Effector CD8-positive, alpha-beta T cell (primary cell): ENCODE data around the gene CASP10.
"Not testable (repeated sequence)": the region's sequence is repeated elsewhere in the genome, so short reads cannot be mapped to it uniquely, and the experiment has no call there.

Source experiments
- DNase-seq: peaks from one replicate; lab custom pipeline; 2025; lab: John Stamatoyannopoulos, UW

Gene CASP10

GRCh38 chr2:201233812-201234662, 51.1 kb downstream of the CASP10 start:
- no peak for DNase-seq

DNA sequence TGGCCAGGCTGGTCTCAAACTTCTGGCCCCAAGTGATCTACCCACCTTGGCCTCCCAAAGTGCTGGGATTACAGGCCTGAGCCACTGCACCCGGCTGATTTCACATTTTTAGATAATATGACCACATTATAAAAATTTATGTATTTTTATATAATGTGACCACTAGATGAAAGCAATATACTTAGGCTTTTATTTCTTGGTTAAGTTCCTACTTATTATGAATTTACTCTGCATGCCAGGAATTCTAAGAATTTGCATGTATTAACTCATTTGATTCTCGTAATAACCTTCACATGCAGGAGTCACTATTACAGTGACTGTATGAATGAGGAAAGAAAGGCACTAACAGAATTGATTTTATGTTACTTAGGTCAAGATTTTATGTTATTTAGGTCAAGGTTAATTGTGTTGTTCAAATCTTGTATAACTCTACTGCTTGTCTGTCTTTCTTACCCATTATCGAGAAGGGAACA, 51.8 kb downstream of the CASP10 start:
- DNase-seq: no peak

DNA sequence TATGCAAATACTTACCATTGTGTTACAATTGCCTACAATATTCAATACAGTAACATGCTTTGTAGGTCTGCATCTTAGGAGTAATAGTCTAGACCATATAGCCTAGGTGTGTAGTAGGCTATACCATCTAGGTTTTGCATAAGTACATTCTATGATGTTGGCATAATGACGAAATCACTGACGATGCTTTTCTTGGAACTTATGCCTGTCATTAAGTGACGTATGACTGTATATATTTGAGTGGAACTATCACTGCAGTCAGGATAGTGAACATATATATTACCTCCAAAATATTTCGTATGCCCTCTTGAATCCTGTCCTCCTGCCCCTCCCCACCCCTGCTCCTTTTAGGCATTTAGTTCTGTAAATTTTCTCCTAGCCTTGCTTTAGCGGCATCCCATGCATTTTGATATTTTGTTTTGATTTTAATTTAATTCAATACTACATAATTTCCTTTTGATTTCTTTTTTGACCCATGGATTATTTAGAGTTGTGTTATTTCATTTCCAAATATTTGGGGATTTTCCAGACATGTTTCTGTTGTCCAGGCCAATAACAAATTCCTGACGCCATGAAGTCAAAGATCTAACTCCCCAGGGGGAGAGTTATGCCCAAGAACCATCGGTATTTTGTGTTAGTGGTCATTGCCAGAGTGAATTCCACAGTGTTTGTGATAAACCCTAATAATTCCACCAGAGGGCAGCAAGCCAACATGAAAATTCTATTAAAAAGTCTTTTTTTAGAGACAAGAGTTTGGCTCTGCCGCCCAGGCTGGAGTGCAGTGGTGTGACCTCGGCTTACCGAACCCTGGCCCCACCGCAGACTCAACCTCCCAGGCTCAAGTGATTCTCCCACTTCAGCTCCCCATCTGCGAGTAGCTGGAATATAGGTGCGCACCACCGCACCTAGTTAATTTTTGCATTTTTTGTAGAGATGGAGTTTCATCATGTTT, 53.2 kb downstream of the CASP10 start:
- DNase-seq: peak; percentile 9

GRCh38 chr2:201237486-201238123, 54.7 kb downstream of the CASP10 start:
- DNase-seq: no peak

GRCh38 chr2:201239167-201239935, 56.4 kb downstream of the CASP10 start:
- not testable (repeated sequence) for DNase-seq

DNA sequence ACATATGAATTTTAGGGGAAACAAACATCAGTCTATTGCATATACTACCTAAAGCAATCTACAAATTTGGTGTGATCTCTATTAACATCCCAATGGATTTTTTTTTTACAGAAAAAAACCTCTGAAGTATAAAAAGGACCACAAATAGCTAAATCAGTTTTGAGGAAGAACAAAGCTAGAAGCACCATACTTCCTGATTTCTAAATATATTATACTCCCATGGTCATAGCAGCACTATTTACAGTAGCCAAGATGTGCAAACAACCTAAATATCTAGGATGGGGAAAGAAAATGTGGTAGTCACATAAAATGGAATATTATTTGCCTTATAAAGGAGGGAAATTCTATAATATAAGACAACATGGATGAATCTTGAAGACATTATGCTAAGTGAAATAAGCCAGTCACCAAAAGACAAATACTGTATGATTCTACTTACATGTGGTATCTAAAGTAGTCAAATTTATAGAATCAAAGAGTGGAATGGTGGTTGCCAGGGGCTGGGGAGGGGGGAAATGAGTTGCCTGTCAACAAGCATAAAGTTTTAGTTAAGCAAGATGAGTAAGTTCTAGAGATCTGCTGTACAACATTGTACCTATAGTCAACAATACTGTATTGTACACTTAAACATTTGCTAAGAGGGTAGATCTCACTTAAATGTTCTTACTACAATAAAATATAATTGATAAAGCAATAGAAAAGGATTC, 59.8 kb downstream of the CASP10 start:
- no peak for DNase-seq

GRCh38 chr2:201244829-201245228, 61.9 kb downstream of the CASP10 start:
- no peak for DNase-seq

GRCh38 chr2:201246280-201246679, 63.3 kb downstream of the CASP10 start:
- DNase-seq: no peak

DNA sequence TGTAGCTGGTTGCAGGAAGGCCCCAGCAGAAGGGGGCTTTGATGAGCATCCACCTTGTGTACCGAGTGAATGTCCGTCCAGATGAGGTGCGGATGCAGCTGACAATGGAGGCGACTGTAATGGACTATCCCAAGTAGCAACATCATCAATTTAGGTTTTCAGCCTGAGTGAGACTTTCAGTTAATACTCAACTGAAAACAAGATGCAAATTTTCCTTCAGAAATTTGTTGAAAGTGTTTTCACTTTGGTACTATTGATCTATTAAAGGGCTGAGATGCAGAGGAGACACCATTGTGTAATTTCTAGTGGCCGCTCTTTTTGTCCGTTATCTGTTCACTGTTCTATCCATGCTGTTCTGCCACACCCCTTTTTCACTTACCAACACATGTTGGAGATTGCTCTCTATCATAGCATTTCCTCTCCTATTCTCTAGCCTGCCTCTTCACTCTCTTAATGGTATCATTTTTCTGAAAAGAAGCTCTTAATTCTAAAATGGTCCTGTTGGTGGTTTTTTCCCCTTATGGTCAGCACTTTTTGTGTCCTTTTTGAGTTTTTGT, 65.4 kb downstream of the CASP10 start:
- no peak for DNase-seq

DNA sequence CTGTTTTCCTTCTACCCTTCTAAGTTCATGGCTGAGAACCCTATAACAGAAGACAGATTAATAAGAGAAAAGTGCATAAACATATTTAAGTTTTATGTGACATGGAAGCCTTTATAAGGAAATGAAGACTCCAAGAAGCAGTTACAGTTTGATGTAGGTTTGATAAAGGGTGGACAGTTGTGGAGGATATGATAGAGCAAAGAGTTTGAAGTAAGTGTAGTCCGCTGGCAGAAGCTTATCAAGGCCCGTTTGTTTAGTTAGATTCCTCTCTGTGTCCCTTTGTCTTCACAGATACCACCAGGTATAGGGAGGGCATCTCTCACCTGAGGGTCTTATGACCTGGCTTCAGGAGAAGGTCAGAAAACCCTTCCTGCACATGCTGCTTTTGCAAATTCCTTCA, 66.9 kb downstream of the CASP10 start:
- no peak for DNase-seq

DNA sequence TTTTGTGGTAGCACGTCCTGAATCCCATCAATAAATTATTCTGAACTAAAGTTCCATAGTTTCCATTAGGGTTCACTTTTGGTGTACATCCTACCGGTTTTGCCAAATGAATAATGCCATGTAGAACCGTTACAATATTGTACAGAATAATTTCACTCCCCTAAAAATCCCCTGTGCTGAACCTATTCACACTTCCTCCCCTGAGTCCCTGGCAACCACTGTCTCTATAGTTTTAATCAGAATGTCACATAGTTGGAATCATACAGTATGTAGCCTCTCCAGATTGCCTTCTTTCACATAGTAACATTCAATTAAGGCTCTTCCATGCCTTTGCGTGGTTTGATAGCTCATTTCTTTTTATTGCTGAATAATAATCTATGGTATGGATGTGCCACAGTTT, 67.8 kb downstream of the CASP10 start:
- no peak for DNase-seq

GRCh38 chr2:201254081-201254730, 71.3 kb downstream of the CASP10 start:
- DNase-seq: no peak

- no peak for DNase-seq
These were observed 72.6 kb downstream of the CASP10 start for GRCh38 chr2:201255408-201256033.

DNA sequence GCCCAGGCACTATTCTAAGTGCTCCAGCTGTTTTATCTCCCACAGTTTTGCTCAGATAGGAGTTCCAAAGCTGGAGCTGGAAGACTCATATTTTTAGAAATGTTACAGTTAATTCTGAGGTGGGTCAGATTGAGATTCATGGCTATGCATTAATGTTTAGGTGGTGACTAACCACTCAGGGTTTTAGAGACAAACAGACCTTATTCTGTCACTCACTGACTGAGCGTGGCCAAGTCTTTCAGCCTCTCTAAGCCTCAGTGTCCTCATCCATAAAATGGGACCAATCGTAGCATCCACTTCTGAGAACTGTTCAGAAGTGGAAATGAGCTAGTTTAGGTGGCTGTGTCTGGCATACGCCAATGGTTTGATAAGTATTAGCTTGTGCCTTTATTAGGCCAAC, 73.1 kb downstream of the CASP10 start:
- no peak for DNase-seq

- peak; percentile 31 for DNase-seq
These were observed 74.5 kb downstream of the CASP10 start for GRCh38 chr2:201257381-201257955.

DNA sequence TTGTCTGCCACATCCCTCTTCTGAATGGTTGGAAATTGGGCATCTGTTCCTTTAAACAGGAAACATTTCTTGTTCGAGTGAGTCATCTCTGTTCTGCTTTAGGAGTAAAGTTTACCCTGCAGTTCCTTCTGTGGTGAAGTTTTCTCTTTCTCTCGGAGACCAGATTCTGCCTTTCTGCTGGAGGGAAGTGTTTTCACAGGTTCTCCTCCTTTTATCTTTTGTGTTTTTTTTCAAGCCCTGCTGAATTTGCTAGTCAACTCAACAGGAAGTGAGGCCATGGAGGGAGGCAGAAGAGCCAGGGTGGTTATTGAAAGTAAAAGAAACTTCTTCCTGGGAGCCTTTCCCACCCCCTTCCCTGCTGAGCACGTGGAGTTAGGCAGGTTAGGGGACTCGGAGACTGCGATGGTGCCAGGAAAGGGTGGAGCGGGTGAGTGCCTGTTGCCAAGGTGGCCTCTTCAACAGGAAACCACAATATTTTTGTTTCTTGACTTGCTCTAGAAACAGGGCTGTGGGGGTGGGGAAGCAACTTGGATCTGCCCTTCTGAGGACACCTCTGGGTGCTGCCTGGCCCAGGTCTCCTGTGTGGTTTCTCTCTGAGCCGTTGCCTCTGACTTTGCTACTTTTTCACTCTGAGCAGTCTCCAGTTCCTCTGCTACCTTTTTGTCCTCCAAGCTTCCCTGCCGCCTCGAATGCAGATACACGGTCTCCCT, 75.2 kb downstream of the CASP10 start:
- peak; percentile 81 for DNase-seq

DNA sequence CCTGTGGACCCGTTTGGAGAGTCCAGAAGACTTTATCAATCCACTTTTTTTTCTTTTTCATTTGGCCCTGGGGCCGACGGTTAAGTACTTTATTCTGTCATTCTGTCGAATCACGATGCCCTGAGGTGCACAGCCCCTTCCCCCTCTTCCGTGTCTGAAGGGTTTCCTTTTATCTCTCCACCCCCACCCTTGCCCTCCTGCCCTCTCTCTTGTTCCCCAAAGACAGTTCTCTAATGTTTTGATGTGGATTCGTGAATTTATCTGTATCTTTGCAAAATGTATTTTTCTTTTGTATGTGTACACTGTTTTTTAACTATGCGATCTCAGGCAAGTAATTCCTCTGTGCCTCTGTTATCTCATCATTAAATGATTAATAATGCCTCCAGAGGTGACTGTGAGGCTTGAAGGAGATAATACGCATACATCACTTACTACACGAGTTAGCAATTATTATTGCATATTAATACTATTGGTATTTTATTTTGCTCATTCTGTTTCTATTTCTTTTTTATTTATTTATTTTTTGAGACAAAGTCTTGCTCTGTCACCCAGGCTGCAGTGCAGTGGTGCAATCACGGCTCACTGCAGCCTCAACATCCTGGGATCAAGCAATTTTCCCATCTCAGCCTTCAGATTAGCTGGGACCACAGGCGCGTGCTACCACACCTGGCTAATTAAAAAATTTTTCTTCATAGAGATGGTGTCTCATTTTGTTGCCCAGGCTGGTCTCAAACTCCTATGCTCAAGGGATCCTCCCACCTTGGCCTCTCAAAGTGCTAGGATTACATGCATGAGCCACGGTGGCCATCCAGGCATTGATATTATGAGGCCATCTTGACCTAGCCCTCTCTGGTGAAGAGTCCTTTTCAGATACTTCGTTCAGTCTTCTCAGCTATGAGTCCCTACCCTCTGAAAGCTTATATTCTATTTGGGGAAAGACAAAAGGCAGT, 76.0 kb downstream of the CASP10 start:
- no peak for DNase-seq
